Breast epithelium (tissue), 4 donors: ENCODE measurements around the gene JTB. TPM values are rescaled to one million over a fixed set of nuclear protein-coding genes. Genes with fewer than 3 reads are reported as not detected.
A peak's percentile ranks its signal among the peaks of the same experiment; 100 is the strongest.

Experiments used
- DNase-seq, 2 donors: peaks; one replicate each; pipeline ENCODE4 v3.0.0-alpha.2; 2019; ENCODE audit warnings: low spot score in 2 of 2
- H3K27ac ChIP-seq, 2 donors: fragments of 200-600 bp; sonication (generic) in 1 of 2; one replicate each; pipeline ENCODE4 v1.5.1; 2016 to 2019; ENCODE audit warnings: mild to moderate bottlenecking in 1 of 2
- H3K27me3 ChIP-seq, 2 donors: fragments of 200-600 bp; sonication (generic) in 1 of 2; one replicate each; pipeline versions ENCODE4 v1.5.1 to v1.6.0; 2017 to 2019; ENCODE audit warnings: control low read depth in 1 of 2, mild to moderate bottlenecking in 1 of 2
- H3K36me3 ChIP-seq: fragments of 200-600 bp; one replicate; pipeline ENCODE4 v1.5.1; 2019
- H3K4me1 ChIP-seq, 2 donors: fragments of 200-600 bp; sonication (generic); one replicate each; pipeline ENCODE4 v1.5.1; 2016 to 2019; ENCODE audit warnings: control low read depth in 1 of 2
- H3K4me3 ChIP-seq, 3 donors: fragments of 200-600 bp; sonication (generic); 1 replicate in 2 of 3; 2 replicates in 1 of 3; pipeline ENCODE4 v1.5.1; 2016 to 2019; ENCODE audit warnings: mild to moderate bottlenecking in 3 of 3, moderate library complexity in 2 of 3
- H3K9me3 ChIP-seq, 2 donors: fragments of 200-600 bp; sonication (generic) in 1 of 2; one replicate each; pipeline ENCODE4 v1.5.1; 2016 to 2019; ENCODE audit warnings: control low read depth in 1 of 2
- CTCF ChIP-seq, 3 donors: fragments of 450-650 bp; IDR thresholded peaks; one replicate each; pipeline ENCODE4 v1.5.1; 2016 to 2017; ENCODE audit warnings: antibody characterized with exemption in 3 of 3, mild to moderate bottlenecking in 3 of 3, moderate library complexity in 3 of 3
- POLR2A ChIP-seq: fragments of 450-650 bp; IDR thresholded peaks from one replicate; pipeline ENCODE4 v1.6.1; 2016; ENCODE audit warnings: antibody characterized with exemption, mild to moderate bottlenecking, moderate library complexity
- POLR2AphosphoS5 ChIP-seq, 3 donors: sonication (generic); formaldehyde crosslinking; IDR thresholded peaks; one replicate each; pipeline ENCODE4 v1.6.1; 2017; ENCODE audit warnings: antibody characterized with exemption in 3 of 3
- intact Hi-C: fragments of 100-400 bp; cut with DNase I; formaldehyde crosslinking; loops from one replicate; pipeline ENCODE4 v1.15.1; 2023; ENCODE audit warnings: low total_unique reads
- total RNA-seq, 3 donors: library from RNA; depleted of rRNA; stranded (reverse); fragments of >200 nt; gene quantifications; one replicate each; pipeline ENCODE4 v1.1.0, GENCODE V29; 2016

Gene JTB
- total RNA-seq, 3 donors from 2014 or later = 237 to 315 (median 268) TPM

- DNase-seq = no peak
- Histone ChIP-seq H3K4me3 (no peak overlapping the region), H3K9me3 (no peaks in the 10 kb centered on the region), H3K36me3 (peaks cover 12% of the 10 kb centered on the region), H3K27me3 (no peaks in the 10 kb centered on the region), H3K27ac (no peak overlapping the region), H3K4me1 (peaks cover 10 to 11% of the 10 kb centered on the region in 2 donors)
- TF ChIP-seq POLR2A (no peak), CTCF (IDR thresholded peaks at IDR 0.05) (no peak), POLR2AphosphoS5 (IDR thresholded peaks at IDR 0.05) (no peak)
- intact Hi-C loops = no loop called here
These were observed 22.6 kb downstream of the JTB start for GRCh38 chr1:153954826-153955225.

- H3K27ac ChIP-seq = no peak overlapping the region
- TF ChIP-seq POLR2AphosphoS5 (IDR thresholded peaks at IDR 0.05) (no peak), POLR2A (no peak), CTCF (IDR thresholded peaks at IDR 0.05) (no peak)
- no peaks in the 10 kb centered on the region for H3K27me3 ChIP-seq
- H3K4me3 ChIP-seq = no peak overlapping the region
- intact Hi-C loops = no loop called here
- H3K9me3 ChIP-seq = no peaks in the 10 kb centered on the region
- DNase-seq = no peak
- peaks cover 12% of the 10 kb centered on the region for H3K36me3 ChIP-seq
- H3K4me1 ChIP-seq = peaks cover 10 to 11% of the 10 kb centered on the region in 2 donors
These were observed 23.6 kb downstream of the JTB start for GRCh38 chr1:153953859-153954365.

- H3K27ac ChIP-seq = no peak overlapping the region
- intact Hi-C loops = no loop called here
- H3K4me1 ChIP-seq = peaks cover 6 to 10% of the 10 kb centered on the region in 2 donors
- DNase-seq = no peak
- no peaks in the 10 kb centered on the region for H3K27me3 ChIP-seq
- H3K9me3 ChIP-seq = no peaks in the 10 kb centered on the region
- TF ChIP-seq POLR2AphosphoS5 (IDR thresholded peaks at IDR 0.05) (no peak), CTCF (IDR thresholded peaks at IDR 0.05) (no peak), POLR2A (no peak)
- H3K36me3 ChIP-seq = peaks cover 12% of the 10 kb centered on the region
- H3K4me3 ChIP-seq = no peak overlapping the region
These were observed 25.7 kb downstream of the JTB start for GRCh38 chr1:153951801-153952200.

GRCh38 chr1:153951183-153951582, 26.3 kb downstream of the JTB start:
- intact Hi-C loops = no loop called here
- H3K27ac ChIP-seq = no peak overlapping the region
- H3K27me3 ChIP-seq = no peaks in the 10 kb centered on the region
- TF ChIP-seq POLR2AphosphoS5 (IDR thresholded peaks at IDR 0.05) = no peak
- H3K9me3 ChIP-seq = no peaks in the 10 kb centered on the region
- DNase-seq = no peak
- peaks cover 0 to 4% of the 10 kb centered on the region in 2 donors for H3K4me1 ChIP-seq
- peaks cover 12% of the 10 kb centered on the region for H3K36me3 ChIP-seq
- no peak overlapping the region for H3K4me3 ChIP-seq

GRCh38 chr1:153946622-153947241, 30.7 kb downstream of the JTB start, which contains the start of gene DENND4B:
DENND4B (minus strand) TSS chr1:153946718; CDS start chr1:153944374, 2,344 bp downstream.
- H3K27me3 ChIP-seq = no peaks in the 10 kb centered on the region
- TF ChIP-seq CTCF (IDR thresholded peaks at IDR 0.05) (peak; percentile 72 to 89 (median 86)), POLR2A (no peak), POLR2AphosphoS5 (IDR thresholded peaks at IDR 0.05) (peak; percentile 19 to 55 (median 41))
- intact Hi-C loops = no loop called here
- H3K4me3 ChIP-seq = peak within 1 kb of the TSS; percentile 92 to 95 (median 94)
- no peaks in the 10 kb centered on the region for H3K4me1 ChIP-seq
- peak within 1 kb of the TSS; percentile 95 to 98 for H3K27ac ChIP-seq
- peak; percentile 57 to 73 for DNase-seq
- H3K36me3 ChIP-seq = peaks cover 3% of the 10 kb centered on the region
- H3K9me3 ChIP-seq = no peaks in the 10 kb centered on the region
